ENCODE results near the gene RBM4. TPM values are rescaled to one million over a fixed set of nuclear protein-coding genes. Genes with fewer than 3 reads are reported as not detected.
A peak's percentile ranks its signal among the peaks of the same experiment; 100 is the strongest.

Gene RBM4
- total and polyA plus RNA-seq, 2 donors (not counting 1 experiment from before 2014, with no cell fraction given) = 105 to 161 TPM

DNA sequence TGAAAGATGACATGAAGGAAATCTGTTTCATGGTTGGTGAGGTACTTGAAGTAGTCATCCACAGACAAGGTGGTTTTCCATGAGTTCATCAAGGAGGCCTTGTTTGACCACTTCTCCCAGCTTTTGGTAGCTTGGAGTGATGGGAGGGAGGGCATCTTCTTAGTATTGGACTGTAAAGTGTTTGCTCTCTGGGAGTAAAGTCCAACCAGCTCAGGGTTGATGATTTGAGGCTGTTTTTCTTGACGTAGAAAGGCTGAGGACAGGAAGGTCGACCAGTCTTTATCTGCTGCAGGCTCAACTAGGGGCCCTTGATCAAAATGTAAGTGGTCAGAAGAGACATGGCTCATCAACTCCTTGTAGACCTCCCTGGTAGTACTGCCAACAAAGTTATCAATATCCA is 47.3 kb upstream of the RBM4 start:
- Histone ChIP-seq H3K27me3 (ENCODE audit: control insufficient read depth, insufficient read depth, low read length) (no peaks in the 10 kb centered on the region), H3K36me3 (ENCODE audit: control insufficient read depth, insufficient read depth, low read length) (no peaks in the 10 kb centered on the region), H3K79me2 (ENCODE audit: control insufficient read depth, insufficient read depth, low read length) (peaks cover 6% of the 10 kb centered on the region), H2AFZ (ENCODE audit: low read length) (no peak overlapping the region), H3K27ac (ENCODE audit: insufficient read depth, low read length) (no peak overlapping the region), H3K4me1 (ENCODE audit: control insufficient read depth, extremely low read depth, insufficient read depth, low read length) (no peaks in the 10 kb centered on the region), H3K9me3 (ENCODE audit: control insufficient read depth, insufficient read depth, low read depth, low read length) (no peaks in the 10 kb centered on the region), H3K4me3 (replicated peaks in 1 of 4; ENCODE audit: control extremely low read depth in 1 of 4, insufficient read depth in 1 of 4, low read depth in 3 of 4, low read length in 4 of 4) (no peak overlapping the region), H3K4me2 (ENCODE audit: extremely low read depth, insufficient read depth, low read length) (no peak overlapping the region), H4K20me1 (ENCODE audit: control insufficient read depth, extremely low read depth, insufficient read depth, low read length) (no peaks in the 10 kb centered on the region), H3K9ac (ENCODE audit: insufficient read depth, low read length) (no peak overlapping the region)
- TF ChIP-seq, protein P1, sequence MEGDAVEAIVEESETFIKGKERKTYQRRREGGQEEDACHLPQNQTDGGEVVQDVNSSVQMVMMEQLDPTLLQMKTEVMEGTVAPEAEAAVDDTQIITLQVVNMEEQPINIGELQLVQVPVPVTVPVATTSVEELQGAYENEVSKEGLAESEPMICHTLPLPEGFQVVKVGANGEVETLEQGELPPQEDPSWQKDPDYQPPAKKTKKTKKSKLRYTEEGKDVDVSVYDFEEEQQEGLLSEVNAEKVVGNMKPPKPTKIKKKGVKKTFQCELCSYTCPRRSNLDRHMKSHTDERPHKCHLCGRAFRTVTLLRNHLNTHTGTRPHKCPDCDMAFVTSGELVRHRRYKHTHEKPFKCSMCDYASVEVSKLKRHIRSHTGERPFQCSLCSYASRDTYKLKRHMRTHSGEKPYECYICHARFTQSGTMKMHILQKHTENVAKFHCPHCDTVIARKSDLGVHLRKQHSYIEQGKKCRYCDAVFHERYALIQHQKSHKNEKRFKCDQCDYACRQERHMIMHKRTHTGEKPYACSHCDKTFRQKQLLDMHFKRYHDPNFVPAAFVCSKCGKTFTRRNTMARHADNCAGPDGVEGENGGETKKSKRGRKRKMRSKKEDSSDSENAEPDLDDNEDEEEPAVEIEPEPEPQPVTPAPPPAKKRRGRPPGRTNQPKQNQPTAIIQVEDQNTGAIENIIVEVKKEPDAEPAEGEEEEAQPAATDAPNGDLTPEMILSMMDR (conservative IDR thresholded peaks at IDR 0.05 in 1 of 2, IDR thresholded peaks at IDR 0.05 in 1 of 2; ENCODE audit: low read depth in 1 of 2, low read length in 2 of 2) = no peak
- TF ChIP-seq EZH2 (IDR thresholded peaks at IDR 0.05; ENCODE audit: low read length, missing control alignments) = no peak
- no peak for DNase-seq (ENCODE audit: low read depth in 2 of 2)

DNA sequence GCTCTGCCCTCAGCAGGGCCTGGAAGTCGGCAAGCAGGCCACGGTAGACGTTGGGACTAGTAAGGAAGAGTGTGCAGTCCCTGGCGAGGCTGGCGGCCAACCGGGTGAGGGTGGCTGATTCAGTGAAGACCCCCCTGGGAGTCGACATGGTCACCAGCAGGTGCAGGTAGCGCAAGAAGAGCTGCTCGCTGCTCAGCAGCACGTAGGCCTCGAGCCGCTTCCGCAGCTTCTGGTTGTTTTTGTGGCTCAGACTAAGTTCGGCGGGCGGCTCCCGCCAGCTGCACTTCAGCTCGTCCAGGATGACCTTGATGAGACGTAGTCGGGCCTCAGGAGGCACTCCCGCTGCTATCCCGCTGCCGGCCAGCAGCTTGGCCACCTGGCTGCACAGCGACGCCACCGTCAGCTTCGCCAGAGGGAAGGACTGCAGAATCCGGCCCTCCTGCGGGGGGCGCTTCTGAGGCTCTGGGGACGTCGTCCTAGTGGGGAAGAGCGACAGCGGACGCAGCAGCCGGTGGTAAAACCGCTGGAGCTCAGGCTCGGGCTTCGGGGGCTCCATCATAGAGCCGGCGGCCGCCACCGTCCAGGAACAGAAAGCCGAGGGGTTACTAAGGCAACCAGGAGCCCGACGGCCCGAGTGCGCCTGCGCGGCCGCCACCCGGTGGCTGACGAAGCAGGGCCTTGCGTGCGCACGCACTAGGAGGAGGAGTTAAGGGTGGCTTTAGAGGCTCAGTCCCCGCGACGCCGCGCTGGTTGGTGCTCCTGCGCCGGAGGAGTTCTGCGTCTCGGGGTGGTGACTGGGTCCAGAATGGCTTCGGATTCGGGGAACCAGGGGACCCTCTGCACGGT is 45.8 kb upstream of the RBM4 start, which contains the start of the genes CCDC87 and CCS:
Gene CCDC87 (minus strand): TSS at position 607 of the 846 bp plus-strand sequence. CDS start 48 bp downstream, at position 559.
Gene CCS (plus strand): TSS at position 729 of the 846 bp plus-strand sequence. CDS start 77 bp downstream, at position 806.
- peak; percentile 88 to 95 for DNase-seq (ENCODE audit: low read depth in 2 of 2)
- Histone ChIP-seq H2AFZ (ENCODE audit: low read length) (peak within 1 kb of the TSS; percentile 98), H3K79me2 (ENCODE audit: control insufficient read depth, insufficient read depth, low read length) (peaks cover 6% of the 10 kb centered on the region), H3K4me1 (ENCODE audit: control insufficient read depth, extremely low read depth, insufficient read depth, low read length) (no peaks in the 10 kb centered on the region), H3K36me3 (ENCODE audit: control insufficient read depth, insufficient read depth, low read length) (no peaks in the 10 kb centered on the region), H3K27ac (ENCODE audit: insufficient read depth, low read length) (peak within 1 kb of the TSS; percentile 87), H4K20me1 (ENCODE audit: control insufficient read depth, extremely low read depth, insufficient read depth, low read length) (no peaks in the 10 kb centered on the region), H3K4me3 (replicated peaks in 1 of 4; ENCODE audit: control extremely low read depth in 1 of 4, insufficient read depth in 1 of 4, low read depth in 3 of 4, low read length in 4 of 4) (peak within 1 kb of the TSS; percentile 76 to 93 (median 88)), H3K27me3 (ENCODE audit: control insufficient read depth, insufficient read depth, low read length) (no peaks in the 10 kb centered on the region), H3K4me2 (ENCODE audit: extremely low read depth, insufficient read depth, low read length) (peak within 1 kb of the TSS; percentile 97), H3K9ac (ENCODE audit: insufficient read depth, low read length) (peak within 1 kb of the TSS; percentile 84), H3K9me3 (ENCODE audit: control insufficient read depth, insufficient read depth, low read depth, low read length) (no peaks in the 10 kb centered on the region)
- no peak for TF ChIP-seq EZH2 (IDR thresholded peaks at IDR 0.05; ENCODE audit: low read length, missing control alignments)
- TF ChIP-seq, protein P1 (conservative IDR thresholded peaks at IDR 0.05 in 1 of 2, IDR thresholded peaks at IDR 0.05 in 1 of 2; ENCODE audit: low read depth in 1 of 2, low read length in 2 of 2) = peak; percentile 49 to 56

DNA sequence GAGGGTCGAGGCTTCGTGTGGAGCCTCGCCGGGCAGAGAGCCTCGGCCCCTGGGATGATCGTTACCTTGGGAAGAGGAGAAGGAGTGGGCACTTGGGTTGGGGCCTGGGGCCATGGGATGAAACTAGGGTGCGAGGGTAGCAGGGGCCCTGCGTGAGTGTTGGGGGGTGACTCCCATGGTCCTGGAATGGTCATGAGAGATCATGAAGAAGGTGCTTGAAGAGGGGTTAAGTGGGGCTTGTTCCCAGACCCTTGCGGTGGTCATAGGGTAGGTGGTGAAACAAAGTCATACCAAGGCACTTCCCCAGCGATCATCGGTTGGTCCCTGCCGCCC is 45.2 kb upstream of the RBM4 start:
- peak overlapping the region; percentile 98 for H2AFZ ChIP-seq (ENCODE audit: low read length)
- no peaks in the 10 kb centered on the region for H4K20me1 ChIP-seq (ENCODE audit: control insufficient read depth, extremely low read depth, insufficient read depth, low read length)
- H3K79me2 ChIP-seq (ENCODE audit: control insufficient read depth, insufficient read depth, low read length) = peaks cover 6% of the 10 kb centered on the region
- H3K27ac ChIP-seq (ENCODE audit: insufficient read depth, low read length) = peak overlapping the region; percentile 87
- peak overlapping the region; percentile 76 to 93 (median 88) for H3K4me3 ChIP-seq (replicated peaks in 1 of 4; ENCODE audit: control extremely low read depth in 1 of 4, insufficient read depth in 1 of 4, low read depth in 3 of 4, low read length in 4 of 4)
- no peaks in the 10 kb centered on the region for H3K4me1 ChIP-seq (ENCODE audit: control insufficient read depth, extremely low read depth, insufficient read depth, low read length)
- peak overlapping the region; percentile 97 for H3K4me2 ChIP-seq (ENCODE audit: extremely low read depth, insufficient read depth, low read length)
- no peak for DNase-seq (ENCODE audit: low read depth in 2 of 2)
- peak overlapping the region; percentile 84 for H3K9ac ChIP-seq (ENCODE audit: insufficient read depth, low read length)
- no peaks in the 10 kb centered on the region for H3K27me3 ChIP-seq (ENCODE audit: control insufficient read depth, insufficient read depth, low read length)
- H3K36me3 ChIP-seq (ENCODE audit: control insufficient read depth, insufficient read depth, low read length) = no peaks in the 10 kb centered on the region
- no peak for TF ChIP-seq EZH2 (IDR thresholded peaks at IDR 0.05; ENCODE audit: low read length, missing control alignments)
- TF ChIP-seq, protein P1 (conservative IDR thresholded peaks at IDR 0.05 in 1 of 2, IDR thresholded peaks at IDR 0.05 in 1 of 2; ENCODE audit: low read depth in 1 of 2, low read length in 2 of 2) = no peak
- H3K9me3 ChIP-seq (ENCODE audit: control insufficient read depth, insufficient read depth, low read depth, low read length) = no peaks in the 10 kb centered on the region
